NCI-H128 (cell line): ENCODE results near the gene HK2.
A peak's percentile ranks its signal among the peaks of the same experiment; 100 is the strongest.
"Not testable (repeated sequence)": the region's sequence is repeated elsewhere in the genome, so short reads cannot be mapped to it uniquely, and the experiment has no call there.

Experiments used
- DNase-seq: peaks from one replicate; lab custom pipeline; 2025; ENCODE audit not compliant: unreplicated experiment; lab: John Stamatoyannopoulos, UW

Gene HK2

DNA sequence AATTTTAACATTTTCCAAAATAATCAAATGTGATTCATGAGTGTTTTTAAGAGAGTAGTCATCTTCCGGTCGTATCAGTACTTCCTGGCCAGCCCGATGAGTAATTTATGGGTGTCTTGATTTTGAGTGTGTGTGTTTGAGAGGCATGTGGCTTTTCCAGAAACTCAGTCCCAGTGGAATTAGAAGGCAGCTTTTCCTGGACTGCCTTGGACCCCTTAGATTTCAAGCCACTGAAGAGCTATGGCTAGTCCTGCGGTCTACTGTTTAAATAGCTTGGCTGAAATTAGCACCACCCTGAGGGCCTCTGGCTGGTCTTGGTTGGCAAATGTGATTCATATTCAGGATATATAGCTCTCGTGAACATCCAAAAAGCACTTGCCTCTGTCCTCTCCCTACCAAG lies 59.4 kb downstream of the HK2 start:
- DNase-seq = no peak

DNA sequence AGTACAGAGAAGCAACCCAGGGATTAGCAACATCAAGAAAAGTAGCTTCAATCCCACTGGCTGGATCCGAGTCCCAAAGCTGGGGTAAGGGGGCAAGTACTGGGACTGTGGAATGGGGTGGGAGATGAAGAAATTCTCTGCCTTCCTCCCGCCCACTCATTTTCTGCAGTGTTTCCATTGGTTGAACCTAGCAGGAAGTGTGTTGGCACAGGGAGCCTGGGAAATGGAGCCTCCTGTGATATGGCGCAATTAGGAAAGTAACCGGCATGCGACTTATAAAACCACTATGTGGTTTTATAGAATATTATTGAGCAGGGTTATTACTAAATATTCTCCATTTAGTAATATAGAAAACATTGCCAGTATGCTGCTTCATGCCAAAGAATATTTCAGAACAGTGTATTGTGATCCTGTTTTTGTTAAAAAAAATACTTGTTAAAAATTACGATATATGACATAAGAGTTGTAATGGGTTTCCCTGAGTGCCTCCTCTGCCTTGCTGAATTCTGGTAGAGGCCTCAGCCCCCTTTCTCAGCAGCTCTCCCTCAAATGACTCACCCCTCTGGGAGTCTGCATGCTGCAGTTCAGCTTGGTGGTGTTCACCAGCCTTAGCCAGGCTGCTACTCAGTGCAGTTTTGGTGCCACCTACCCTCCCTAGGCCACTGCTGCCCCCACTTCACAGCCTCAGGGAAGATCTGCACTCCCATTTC lies 60.5 kb downstream of the HK2 start:
- no peak for DNase-seq

DNA sequence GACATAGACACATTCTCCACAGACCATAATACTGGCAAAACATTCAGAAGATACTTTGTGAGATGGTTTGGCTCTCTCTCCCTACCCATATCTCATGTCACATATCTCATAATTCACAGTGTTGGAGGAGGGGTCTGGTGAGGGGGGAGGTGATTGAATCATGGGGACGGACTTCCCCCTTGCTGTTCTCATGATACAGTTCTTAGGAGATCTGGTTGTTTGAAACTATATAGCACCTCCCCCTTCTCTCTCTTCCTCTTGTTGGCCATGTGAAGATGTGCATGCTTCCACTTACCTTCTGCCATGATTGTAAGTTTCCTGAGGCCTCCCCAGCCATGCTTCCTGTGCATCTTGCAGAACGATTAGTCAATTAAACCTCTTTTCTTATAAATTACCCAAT lies 61.1 kb downstream of the HK2 start:
- DNase-seq = no peak

DNA sequence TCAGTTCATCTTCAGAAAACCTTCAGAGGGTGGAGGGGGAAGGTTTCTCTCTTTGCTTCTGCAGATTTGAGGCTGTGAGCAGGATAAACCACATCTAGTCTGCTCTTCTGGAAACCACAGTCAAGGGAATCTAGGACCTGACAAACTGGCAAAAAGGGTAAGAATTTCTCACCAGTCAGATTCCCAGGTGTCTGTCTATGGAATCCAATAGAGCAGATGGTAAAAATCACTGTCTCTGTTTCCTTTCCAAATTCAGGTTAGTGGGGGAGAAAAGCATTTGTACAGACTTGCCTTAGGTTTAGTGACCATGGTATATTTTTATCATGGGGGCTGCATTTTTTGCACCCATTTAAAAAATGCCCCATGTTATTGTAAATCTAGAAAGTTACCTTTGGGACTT lies 62.3 kb downstream of the HK2 start:
- no peak for DNase-seq

DNA sequence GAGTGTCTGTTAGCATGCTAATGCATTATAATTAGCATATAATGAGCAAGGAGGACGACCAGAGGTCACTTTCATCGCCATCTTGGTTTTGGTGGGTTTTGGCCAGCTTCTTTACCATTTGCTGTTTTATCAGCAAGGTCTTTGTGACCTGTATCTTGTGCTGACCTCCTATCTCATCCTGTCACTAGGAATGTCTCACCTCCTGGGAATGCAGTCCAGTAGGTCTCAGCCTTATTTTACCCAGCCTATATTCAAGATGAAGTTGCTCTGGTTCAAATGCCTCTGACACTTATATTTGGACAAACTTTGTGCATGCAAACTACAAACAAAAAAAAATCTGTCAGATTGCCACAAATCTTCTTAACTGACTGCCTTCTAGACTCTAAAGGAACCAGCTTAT lies 66.3 kb downstream of the HK2 start:
- DNase-seq = not testable (repeated sequence)

DNA sequence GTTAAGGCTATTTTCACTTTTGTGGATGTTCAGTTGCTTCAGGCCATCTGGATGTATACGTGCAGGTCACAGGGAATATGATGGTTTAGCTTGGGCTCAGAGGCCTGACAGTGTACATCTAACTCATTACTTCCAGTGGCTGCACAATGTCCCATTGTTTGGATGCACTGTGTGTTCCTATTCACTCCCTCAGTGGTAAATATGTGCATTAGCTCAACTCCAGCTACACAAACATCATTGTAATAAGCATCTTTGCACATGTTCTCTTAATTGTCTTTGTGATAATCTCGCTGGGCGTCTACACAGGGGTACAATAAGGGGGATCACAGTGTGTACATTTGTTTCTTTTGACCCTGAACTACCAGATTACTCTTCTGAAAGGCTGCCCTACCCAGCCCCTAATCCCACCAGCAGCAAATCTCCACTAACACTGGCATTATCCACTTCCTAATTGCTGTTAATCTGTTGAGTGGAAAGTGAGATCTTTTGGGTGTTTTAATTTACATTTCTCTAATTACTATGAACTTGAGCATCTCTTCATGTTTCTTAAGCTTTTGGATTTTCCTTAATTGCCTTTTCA lies 68.4 kb downstream of the HK2 start:
- DNase-seq = no peak

DNA sequence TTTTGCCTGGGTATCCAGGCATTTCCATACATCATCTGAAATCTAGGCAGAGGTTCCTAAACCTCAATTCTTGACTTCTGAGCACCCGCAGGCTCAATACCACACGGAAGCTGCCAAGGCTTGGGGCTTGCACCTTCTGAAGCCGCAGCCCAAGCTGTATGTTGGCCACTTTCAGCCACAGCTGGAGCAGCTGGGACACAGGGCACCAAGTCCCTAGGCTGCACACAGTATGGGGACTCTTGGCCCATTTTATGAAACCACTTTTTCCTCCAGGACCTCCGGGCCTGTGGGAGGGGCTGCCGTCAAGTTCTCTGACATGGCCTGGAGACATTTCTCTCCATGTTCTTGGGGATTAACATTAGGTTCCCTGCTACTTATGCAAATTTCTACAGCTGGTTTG lies 72.5 kb downstream of the HK2 start:
- DNase-seq = no peak

DNA sequence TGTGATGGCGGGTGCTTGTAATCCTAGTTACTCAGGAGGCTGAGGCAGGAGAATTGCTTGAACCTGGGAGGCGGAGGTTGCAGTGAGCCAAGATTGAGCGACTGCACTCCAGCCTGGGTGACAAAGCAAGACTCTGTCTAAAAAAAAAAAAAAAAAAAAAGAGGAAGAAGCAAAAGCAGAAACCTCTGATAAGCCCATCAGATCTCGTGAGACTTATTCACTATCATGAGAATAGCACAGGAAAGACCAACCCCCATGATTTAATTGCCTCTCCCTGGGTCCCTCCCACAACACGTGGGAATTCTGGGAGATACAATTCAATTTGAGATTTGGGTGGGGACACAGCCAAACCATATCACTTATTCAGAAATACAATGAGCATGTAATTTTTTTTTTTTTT lies 73.6 kb downstream of the HK2 start:
- DNase-seq = not testable (repeated sequence)

DNA sequence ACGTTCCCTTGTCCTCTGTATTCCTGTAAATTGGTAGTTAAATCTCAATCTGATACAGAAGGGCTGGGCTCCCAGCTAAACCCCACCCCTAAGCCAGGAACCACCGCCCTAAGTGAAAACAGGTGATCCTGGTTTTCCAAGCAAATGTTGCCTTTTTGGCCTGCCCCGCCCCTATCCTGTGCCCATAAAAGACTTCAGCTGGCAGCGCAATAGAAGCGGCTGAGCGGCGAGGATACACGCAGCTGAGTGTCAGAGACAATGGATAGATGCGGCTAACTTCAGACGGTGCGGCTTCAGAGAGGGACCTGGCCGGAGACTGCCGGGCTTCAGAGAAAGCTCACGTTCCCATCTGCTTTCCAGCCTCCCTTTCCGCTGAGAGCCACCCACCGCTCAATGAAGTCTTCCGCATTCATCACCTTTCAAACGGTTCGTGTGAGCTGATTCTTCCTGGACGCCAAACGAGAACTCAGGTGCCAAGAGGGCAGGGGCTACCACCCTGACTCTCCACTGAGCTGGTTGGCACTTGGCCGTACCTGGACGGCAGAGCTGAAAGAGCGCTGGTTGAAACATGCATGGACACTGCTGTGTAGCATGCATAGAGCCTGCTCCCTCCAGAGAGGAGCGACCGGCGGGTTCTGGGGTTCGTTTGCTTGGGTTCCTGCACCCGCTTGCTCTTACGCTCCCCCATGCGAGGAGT lies 75.0 kb downstream of the HK2 start:
- DNase-seq = no peak

DNA sequence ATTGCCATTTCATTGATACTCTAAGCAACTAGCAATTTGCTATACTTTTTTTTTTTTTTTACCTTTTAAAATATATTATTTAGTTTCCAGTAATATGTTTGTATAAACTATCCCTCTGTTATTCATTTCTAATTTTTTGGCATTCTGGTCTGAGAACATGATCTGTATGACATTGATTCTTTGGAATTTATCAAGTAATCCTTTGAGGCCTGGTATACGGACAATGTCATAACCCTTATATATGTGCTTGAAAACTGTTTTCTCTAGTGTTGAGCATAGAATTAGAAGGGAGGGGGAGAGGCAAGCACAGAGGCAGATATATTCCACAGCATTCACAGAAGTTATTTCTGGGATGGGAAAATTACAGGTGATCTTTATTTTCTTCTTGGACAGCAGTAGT lies 76.3 kb downstream of the HK2 start:
- DNase-seq = no peak

DNA sequence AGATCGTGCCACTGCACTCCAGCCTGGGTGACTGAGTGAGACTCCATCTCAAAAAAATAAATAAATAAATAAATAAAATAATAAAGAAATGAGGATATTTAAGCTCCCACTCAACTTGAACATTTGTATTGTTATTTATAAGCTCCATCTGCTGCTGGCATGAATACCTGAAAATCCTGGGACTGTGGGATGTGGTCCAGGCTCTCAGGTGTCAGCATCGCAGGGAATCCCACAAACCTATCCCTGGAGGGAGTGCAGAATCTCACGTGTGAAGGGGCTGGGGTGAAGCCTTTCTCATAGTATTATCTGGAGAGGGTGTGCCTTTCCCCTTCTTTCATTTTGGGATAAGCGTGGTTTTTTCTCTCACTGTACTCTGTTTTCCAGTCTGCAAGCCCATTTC lies 77.1 kb downstream of the HK2 start:
- no peak for DNase-seq

DNA sequence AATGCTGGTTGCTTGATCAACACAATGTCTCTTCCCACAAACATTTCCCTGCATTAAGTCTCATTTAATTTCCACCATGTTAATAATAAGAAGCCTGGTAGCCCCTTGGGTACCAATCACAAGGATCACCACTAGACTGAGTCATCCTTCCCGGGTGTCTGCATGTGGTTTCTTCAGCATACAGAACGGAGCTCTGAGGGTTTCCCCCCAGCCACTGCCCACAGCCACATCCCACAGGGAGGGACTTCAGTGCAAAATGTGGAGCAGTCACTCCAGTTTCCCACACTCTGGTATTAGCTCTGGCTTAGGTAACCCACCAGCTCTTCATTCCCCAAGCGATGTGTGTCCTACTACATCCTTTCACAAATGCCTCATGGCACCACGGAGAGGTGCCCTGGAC lies 81.8 kb downstream of the HK2 start:
- DNase-seq = no peak

DNA sequence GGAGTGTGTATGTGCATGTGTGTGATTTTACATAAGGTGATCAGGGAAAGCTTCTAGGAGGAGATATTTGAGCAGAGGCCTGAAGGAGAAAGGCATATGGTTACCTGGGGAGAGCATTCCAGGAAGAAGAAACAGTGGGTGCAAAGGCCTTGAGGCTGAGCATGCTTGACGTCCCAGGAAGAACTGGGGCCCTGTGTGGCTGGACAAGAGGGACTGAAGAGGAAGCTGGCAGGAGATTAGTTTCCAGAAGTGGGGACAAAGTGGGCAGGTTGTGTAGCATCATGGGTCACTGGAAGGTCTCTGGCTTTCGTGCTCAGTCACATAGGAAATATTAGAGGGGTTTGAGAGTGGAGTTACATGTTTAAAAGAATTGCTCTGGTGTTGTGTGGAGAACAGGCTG lies 82.5 kb downstream of the HK2 start:
- no peak for DNase-seq

DNA sequence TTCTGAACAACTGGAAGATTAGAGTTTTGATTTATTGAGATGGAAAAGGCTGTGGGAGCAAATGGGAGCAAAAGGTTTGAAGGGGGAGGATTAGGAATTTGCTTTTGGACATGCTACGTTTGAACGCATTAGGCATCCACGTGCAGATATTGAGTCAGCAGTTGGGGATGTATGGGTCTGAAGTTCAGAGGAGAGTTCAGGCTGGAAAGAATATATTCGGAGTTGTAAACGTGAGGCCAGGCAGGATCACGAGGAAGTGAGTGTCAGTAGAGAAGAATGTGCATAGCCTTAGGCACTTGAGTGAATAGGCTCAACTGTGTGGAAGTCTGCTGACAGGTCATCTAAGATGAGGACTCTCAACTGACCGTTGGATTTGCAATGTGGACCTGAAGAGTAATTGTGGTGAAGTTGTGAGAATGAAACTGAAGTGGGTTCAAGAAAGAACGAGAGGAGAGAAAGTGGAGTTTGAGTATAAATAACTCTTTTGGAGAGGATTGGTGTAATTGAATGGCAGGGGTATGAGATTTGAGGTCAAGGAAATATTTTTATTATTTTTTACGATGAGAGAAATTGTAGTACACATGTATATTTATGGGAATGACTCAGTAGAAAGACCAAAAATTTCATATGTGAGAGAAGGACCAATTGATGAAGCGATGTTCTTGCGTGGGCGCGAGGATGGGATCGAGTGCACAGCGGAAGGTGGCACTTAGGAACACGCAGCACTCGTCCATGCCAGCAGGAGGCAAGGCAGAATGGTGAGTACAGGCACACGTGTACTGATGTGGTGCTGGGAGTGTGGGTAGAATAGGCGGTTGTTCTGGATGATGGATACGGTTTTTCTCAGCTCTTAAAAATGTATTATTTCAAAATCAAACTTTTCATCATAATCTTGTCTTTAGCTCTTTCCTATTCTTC lies 84.0 kb downstream of the HK2 start:
- no peak for DNase-seq

DNA sequence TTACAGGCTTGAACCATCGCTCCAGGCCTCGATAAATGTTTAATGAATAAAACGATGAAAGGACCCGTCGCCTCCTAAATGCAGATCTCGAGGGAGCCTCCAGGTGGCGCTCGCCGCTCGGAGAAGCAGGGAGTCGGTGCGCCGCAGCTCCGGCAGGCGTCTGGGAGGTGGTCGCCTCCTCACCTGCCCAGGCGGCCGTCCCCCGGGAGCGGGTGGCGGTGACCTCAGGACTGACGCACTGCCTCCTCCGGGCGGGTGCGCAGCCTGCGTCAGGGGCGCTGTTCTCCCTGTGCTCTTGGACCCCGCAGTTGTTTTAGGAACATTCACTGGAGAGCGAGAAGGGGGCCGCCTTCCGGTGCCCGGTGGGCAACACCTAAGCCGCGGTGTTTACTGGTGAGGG lies 85.9 kb downstream of the HK2 start:
- peak; percentile 43 for DNase-seq

DNA sequence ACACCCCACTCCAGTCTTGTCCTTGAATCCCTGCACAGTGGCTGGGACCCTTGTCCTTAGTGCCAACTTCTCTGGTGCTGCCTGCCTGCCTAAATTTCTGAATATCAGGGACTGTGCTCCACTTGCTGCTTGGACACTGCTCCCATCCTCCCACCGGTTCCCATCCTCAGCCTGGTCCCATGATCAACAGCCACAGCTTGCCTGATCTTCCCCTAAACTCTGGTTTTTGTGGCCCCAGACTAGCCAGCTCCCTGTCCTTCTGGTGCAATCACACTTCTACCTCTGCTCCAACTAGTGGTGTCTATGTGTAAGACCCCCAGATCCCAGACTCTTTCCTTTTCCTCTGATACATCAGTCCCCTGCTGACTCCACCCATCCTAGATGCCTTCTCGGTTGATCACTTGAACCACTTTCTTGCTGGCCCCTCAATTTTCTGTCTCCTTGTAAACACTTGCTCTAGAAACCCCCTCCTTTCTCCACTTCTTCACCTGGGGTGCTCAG lies 87.4 kb downstream of the HK2 start:
- no peak for DNase-seq

DNA sequence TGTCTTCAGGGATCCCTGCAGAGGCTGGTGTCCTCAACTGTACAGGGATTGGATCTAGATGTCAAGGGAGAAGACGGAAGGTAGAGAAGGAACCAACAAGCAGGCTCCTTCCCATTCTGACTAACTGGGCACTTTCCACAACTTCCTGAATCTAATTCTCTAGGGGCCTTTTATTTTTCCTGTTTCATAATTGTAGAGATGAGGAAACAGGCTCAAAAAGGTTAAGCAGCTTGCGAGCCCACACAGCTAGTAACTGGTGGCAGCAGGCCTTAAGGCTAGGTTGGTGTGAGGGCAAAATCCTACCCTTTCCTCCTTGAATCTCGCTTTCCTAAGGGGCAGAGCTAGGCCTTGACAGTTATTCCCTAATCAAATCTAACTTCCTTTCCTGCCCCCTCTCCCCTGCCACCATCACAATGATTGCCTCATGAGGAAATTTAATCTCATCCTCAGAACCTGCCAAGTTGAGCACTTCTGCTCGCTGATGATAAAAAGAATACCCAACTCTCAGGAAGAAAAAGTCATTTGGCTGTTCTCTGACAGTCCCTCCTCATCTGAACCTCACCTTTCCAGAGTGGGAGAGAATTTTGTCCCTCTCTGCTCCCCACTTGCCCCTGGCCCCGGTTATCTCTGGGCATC lies 88.8 kb downstream of the HK2 start:
- DNase-seq = no peak

DNA sequence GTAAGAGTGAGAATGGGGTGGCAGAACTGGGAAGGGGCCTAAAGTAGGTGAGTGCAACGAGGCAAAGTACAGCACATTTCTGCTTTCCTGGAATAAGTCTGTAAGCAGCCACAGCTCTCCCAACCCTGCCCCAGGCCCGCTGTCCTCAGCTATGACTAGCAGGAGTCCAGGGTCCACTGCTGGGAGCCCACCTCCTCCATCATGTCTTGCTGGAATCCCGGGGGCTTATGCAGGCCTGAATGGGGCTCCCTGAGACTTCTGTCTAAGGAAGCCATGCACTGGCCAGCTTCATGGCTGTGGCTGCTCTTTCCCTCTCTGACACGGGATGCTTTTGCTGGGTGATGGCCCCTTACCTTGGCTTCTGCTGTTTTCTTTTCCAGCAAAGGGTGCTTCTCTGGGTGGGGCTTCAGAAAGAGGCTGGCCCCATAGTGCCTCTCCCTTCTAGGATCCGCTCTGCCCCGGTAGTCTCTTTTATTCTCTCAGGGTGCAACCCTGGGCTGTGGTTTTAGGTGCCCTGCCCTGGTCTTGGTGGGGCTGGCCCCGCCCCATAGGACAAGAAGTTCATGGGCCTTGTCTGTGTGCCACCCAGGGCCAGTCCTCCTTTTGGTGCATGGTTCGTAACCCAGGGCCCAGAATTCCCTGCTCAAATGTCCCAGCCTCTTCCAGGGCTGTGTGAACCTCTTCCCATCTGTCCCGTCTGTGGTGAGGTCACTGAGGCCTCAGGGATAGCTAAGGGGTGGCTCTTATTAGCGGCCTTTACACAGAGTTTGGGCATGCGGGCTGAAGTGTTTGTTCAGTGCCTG lies 90.7 kb downstream of the HK2 start:
- DNase-seq = no peak

DNA sequence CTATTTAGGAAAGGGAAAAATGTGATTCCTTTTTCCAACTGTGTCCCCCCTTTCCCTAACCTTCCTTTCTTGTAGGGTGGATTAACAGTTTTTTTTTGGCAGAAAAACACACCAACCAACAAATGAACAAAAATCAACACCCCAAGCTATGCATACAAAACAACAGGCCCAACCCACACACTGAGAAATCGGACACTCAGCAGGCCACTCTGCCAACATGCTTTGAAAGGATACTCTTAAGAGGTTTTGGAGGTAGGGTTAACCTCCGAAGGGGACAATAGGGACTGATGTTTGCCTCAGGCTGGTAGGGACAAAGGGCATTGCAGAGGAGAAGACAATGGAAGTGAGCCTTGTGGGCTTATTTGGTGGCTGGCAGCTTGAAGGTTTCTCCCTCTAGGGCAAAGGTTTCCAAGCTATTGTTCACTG lies 91.4 kb downstream of the HK2 start:
- DNase-seq = no peak

DNA sequence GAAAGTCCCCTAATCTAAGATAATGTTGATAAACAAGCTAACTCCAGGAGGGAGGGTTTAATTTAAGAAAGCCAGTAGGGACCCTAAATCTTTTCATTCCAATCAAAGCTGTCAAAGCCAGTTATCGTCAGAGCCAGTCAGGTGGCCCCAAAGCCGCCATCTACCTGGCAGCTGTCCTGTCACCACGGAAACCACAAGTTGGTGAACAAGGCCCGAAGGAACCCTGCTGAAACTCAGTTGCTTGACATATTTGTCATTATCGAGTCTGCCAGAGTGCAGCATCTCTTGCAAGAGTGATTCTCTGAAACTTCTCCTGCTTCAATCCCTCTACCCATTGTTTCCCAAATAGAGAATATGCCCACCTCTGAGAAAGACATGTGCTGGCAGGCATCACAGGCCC lies 93.7 kb downstream of the HK2 start:
- DNase-seq = no peak
